GM15510 (cell line): ENCODE measurements around the gene STXBP5L.

ENCODE experiments used
- POLR2A ChIP-seq: IDR thresholded peaks from 3 replicates; pipeline ENCODE4 v1.6.1; 2011; ENCODE audit warnings: borderline replicate concordance; ENCODE audit not compliant: insufficient read length; ENCODE audit errors: extremely low read depth

The STXBP5L gene

GRCh38 chr3:120956143-120956542 lies 48.1 kb downstream of the STXBP5L start:
- no peak for TF ChIP-seq POLR2A

GRCh38 chr3:120982608-120983320 lies 74.8 kb downstream of the STXBP5L start:
- TF ChIP-seq POLR2A: no peak

GRCh38 chr3:120983321-120983665 lies 75.3 kb downstream of the STXBP5L start:
- no peak for TF ChIP-seq POLR2A

GRCh38 chr3:120983841-120984240 lies 75.8 kb downstream of the STXBP5L start:
- TF ChIP-seq POLR2A: no peak

- no peak for TF ChIP-seq POLR2A
Observed at GRCh38 chr3:120985242-120985641, 77.2 kb downstream of the STXBP5L start.

- TF ChIP-seq POLR2A: no peak
Observed at GRCh38 chr3:120988994-120989393, 81.0 kb downstream of the STXBP5L start.

- TF ChIP-seq POLR2A: no peak
Observed at GRCh38 chr3:121018917-121019321, 110.9 kb downstream of the STXBP5L start.

GRCh38 chr3:121063628-121064027 lies 155.6 kb downstream of the STXBP5L start:
- no peak for TF ChIP-seq POLR2A

- TF ChIP-seq POLR2A: no peak
Observed at GRCh38 chr3:121064121-121064520, 156.1 kb downstream of the STXBP5L start.

GRCh38 chr3:121072133-121072532 lies 164.1 kb downstream of the STXBP5L start:
- TF ChIP-seq POLR2A: no peak

- TF ChIP-seq POLR2A: no peak
Observed at GRCh38 chr3:121073011-121073410, 165.0 kb downstream of the STXBP5L start.

GRCh38 chr3:121075191-121075590 lies 167.2 kb downstream of the STXBP5L start:
- no peak for TF ChIP-seq POLR2A

GRCh38 chr3:121096953-121097352 lies 188.9 kb downstream of the STXBP5L start:
- TF ChIP-seq POLR2A: no peak

- no peak for TF ChIP-seq POLR2A
Observed at GRCh38 chr3:121111914-121112612, 204.1 kb downstream of the STXBP5L start.

- TF ChIP-seq POLR2A: no peak
Observed at GRCh38 chr3:121126033-121126706, 218.2 kb downstream of the STXBP5L start.

GRCh38 chr3:121126707-121127035 lies 218.7 kb downstream of the STXBP5L start:
- TF ChIP-seq POLR2A: no peak

- TF ChIP-seq POLR2A: no peak
Observed at GRCh38 chr3:121152573-121152972, 244.6 kb downstream of the STXBP5L start.

GRCh38 chr3:121153851-121154250 lies 245.8 kb downstream of the STXBP5L start:
- no peak for TF ChIP-seq POLR2A
